H9 (cell line): Measurements from ENCODE around the gene HOXB1. TPM values are rescaled to one million over a fixed set of nuclear protein-coding genes. Genes with fewer than 3 reads are reported as not detected.

Source experiments
- DNase-seq: peaks from one replicate; pipeline ENCODE4 v3.0.0-alpha.2; 2017
- H2AFZ ChIP-seq: one replicate; pipeline ENCODE4 v1.6.1; 2013; ENCODE audit warnings: mild to moderate bottlenecking, low read length, control low read depth, moderate library complexity
- H2AK5ac ChIP-seq: 2 replicates; pipeline ENCODE4 v1.6.1; 2013; ENCODE audit warnings: low read length, control low read depth, mixed read lengths; ENCODE audit not compliant: insufficient read length
- H2BK120ac ChIP-seq: one replicate; pipeline ENCODE4 v1.6.1; 2013; ENCODE audit warnings: low read depth, mild to moderate bottlenecking, low read length, control low read depth, inconsistent platforms; ENCODE audit not compliant: poor library complexity, severe bottlenecking
- H2BK12ac ChIP-seq: 2 replicates; pipeline ENCODE4 v1.6.1; 2013; ENCODE audit warnings: low read length, control low read depth, mixed read lengths, low read depth; ENCODE audit not compliant: insufficient read length
- H2BK15ac ChIP-seq: 2 replicates; pipeline ENCODE4 v1.6.1; 2013; ENCODE audit warnings: low read depth, low read length, control low read depth
- H2BK20ac ChIP-seq: one replicate; pipeline ENCODE4 v1.6.1; 2013; ENCODE audit warnings: low read depth, mild to moderate bottlenecking, low read length, control low read depth, inconsistent platforms; ENCODE audit not compliant: poor library complexity, severe bottlenecking
- H2BK5ac ChIP-seq: 2 replicates; pipeline ENCODE4 v1.6.1; 2013; ENCODE audit warnings: low read length, control low read depth, mixed read lengths; ENCODE audit not compliant: insufficient read length
- H3K14ac ChIP-seq: 2 replicates; pipeline ENCODE4 v1.6.1; 2013; ENCODE audit warnings: low read length, control low read depth; ENCODE audit not compliant: insufficient read depth
- H3K18ac ChIP-seq: 2 replicates; pipeline ENCODE4 v1.6.1; 2013; ENCODE audit warnings: low read depth, mild to moderate bottlenecking, mixed read lengths, low read length, control low read depth; ENCODE audit not compliant: insufficient read length
- H3K23ac ChIP-seq: 2 replicates; pipeline ENCODE4 v1.6.1; 2013; ENCODE audit warnings: low read length, control low read depth, mixed read lengths, low read depth; ENCODE audit not compliant: insufficient read length
- H3K23me2 ChIP-seq: 2 replicates; pipeline ENCODE4 v1.6.1; 2013; ENCODE audit warnings: low read depth, mild to moderate bottlenecking, mixed read lengths, low read length, control low read depth; ENCODE audit not compliant: insufficient read length, poor library complexity, severe bottlenecking
- H3K27ac ChIP-seq: 2 replicates; pipeline ENCODE4 v1.5.1; 2013; ENCODE audit warnings: low read length, control low read depth, mixed read lengths, low read depth; ENCODE audit not compliant: insufficient read length
- H3K27me3 ChIP-seq: 2 replicates; pipeline ENCODE4 v1.6.1; 2013; ENCODE audit warnings: low read length, control low read depth, inconsistent platforms; ENCODE audit not compliant: insufficient read depth
- H3K4ac ChIP-seq: 2 replicates; pipeline ENCODE4 v1.6.1; 2013; ENCODE audit warnings: low read depth, mild to moderate bottlenecking, control low read depth, inconsistent platforms, low read length, moderate library complexity
- H3K4me1 ChIP-seq: 2 replicates; pipeline ENCODE4 v1.6.1; 2013; ENCODE audit warnings: low read length, control low read depth, inconsistent platforms; ENCODE audit not compliant: insufficient read depth
- H3K4me2 ChIP-seq: 2 replicates; pipeline ENCODE4 v1.6.1; 2013; ENCODE audit warnings: low read length, control low read depth, mixed read lengths; ENCODE audit not compliant: insufficient read length, insufficient read depth
- H3K56ac ChIP-seq: 2 replicates; pipeline ENCODE4 v1.6.1; 2013; ENCODE audit warnings: low read depth, mild to moderate bottlenecking, mixed read lengths, low read length, control low read depth; ENCODE audit not compliant: insufficient read length
- H3K79me1 ChIP-seq: 2 replicates; pipeline ENCODE4 v1.6.1; 2013; ENCODE audit warnings: low read depth, mild to moderate bottlenecking, moderate library complexity, low read length, control low read depth, inconsistent platforms; ENCODE audit not compliant: insufficient read depth, poor library complexity, severe bottlenecking
- H3K79me2 ChIP-seq: 2 replicates; pipeline ENCODE4 v1.6.1; 2013; ENCODE audit warnings: low read length, control low read depth, inconsistent platforms; ENCODE audit not compliant: insufficient read depth
- H3K9ac ChIP-seq: 2 replicates; pipeline ENCODE4 v1.6.1; 2013; ENCODE audit warnings: low read length, control low read depth, mixed read lengths; ENCODE audit not compliant: insufficient read length; ENCODE audit errors: extremely low read depth
- H3K9me3 ChIP-seq: one replicate; pipeline ENCODE4 v1.6.1; 2013; ENCODE audit warnings: low read depth, low read length, inconsistent platforms; ENCODE audit not compliant: control insufficient read depth
- H3T11ph ChIP-seq: one replicate; pipeline ENCODE4 v1.6.1; 2013; ENCODE audit warnings: mild to moderate bottlenecking, low read length, control low read depth, inconsistent platforms
- H4K20me1 ChIP-seq: one replicate; pipeline ENCODE4 v1.6.1; 2013; ENCODE audit not compliant: control insufficient read depth, insufficient read length, insufficient read depth
- H4K5ac ChIP-seq: 2 replicates; pipeline ENCODE4 v1.6.1; 2013; ENCODE audit warnings: low read depth, mild to moderate bottlenecking, mixed read lengths, low read length, control low read depth; ENCODE audit not compliant: insufficient read length
- H4K8ac ChIP-seq: replicated peaks from 2 replicates; pipeline ENCODE4 v1.6.1; 2013; ENCODE audit warnings: low read length, control low read depth, mixed read lengths, low read depth; ENCODE audit not compliant: insufficient read length
- H4K91ac ChIP-seq: 2 replicates; pipeline ENCODE4 v1.6.1; 2013; ENCODE audit warnings: low read depth, mild to moderate bottlenecking, moderate library complexity, mixed read lengths, low read length, control low read depth; ENCODE audit not compliant: insufficient read length
- H3K27ac Mint-ChIP-seq, 3 experiments: 2 replicates in 2 of 3; 3 replicates in 1 of 3; pipeline ENCODE4 v1.8.0; 2020 to 2021; ENCODE audit warnings: mixed read lengths in 3 of 3, mild to moderate bottlenecking in 1 of 3, moderate library complexity in 1 of 3
- H3K27me3 Mint-ChIP-seq: 2 replicates; pipeline ENCODE4 v1.8.0; 2021; ENCODE audit warnings: low read depth, mild to moderate bottlenecking, moderate library complexity, mixed read lengths
- H3K36me3 Mint-ChIP-seq, 3 experiments: 2 replicates in 2 of 3; 3 replicates in 1 of 3; pipeline ENCODE4 v1.8.0; 2020 to 2021; ENCODE audit warnings: low read depth in 3 of 3, mixed read lengths in 3 of 3; ENCODE audit not compliant: insufficient read depth in 1 of 3
- H3K4me1 Mint-ChIP-seq, 2 experiments: 2 replicates each; pipeline ENCODE4 v1.8.0; 2020; ENCODE audit warnings: mixed read lengths in 2 of 2
- H3K4me3 Mint-ChIP-seq, 2 experiments: 2 replicates in 1 of 2; 3 replicates in 1 of 2; pipeline ENCODE4 v1.8.0; 2020 to 2021; ENCODE audit warnings: mild to moderate bottlenecking in 2 of 2, mixed read lengths in 2 of 2, moderate library complexity in 1 of 2
- H3K9me3 Mint-ChIP-seq, 2 experiments: 2 replicates in 1 of 2; 3 replicates in 1 of 2; pipeline ENCODE4 v1.8.0; 2020; ENCODE audit warnings: mild to moderate bottlenecking in 2 of 2, mixed read lengths in 2 of 2, moderate library complexity in 1 of 2
- WGBS: extraction: QIAGEN DNeasy Blood & Tissue Kit; methylation state at CpG from one replicate; pipeline ENCODE4 v1.1.7; 2013; ENCODE audit warnings: missing lambda C conversion rate, low lambda C conversion rate, mixed read lengths; ENCODE audit not compliant: insufficient read length; ENCODE audit errors: extremely low coverage; 5-methylcytosine and 5-hydroxymethylcytosine counted together
- total RNA-seq: library from RNA; stranded (reverse); gene quantifications from 2 replicates; pipeline ENCODE4 v1.2.1, GENCODE V29; 2021
- TF ChIP-seq, protein P1 (sequence below): fragments of 200-600 bp; sonication (generic); conservative IDR thresholded peaks from 3 replicates; pipeline ENCODE4 v1.8.0; 2021; ENCODE audit warnings: antibody characterized with exemption, mild to moderate bottlenecking

Gene HOXB1
- total RNA-seq, 1 experiment from 2014 or later, result not detected

DNA sequence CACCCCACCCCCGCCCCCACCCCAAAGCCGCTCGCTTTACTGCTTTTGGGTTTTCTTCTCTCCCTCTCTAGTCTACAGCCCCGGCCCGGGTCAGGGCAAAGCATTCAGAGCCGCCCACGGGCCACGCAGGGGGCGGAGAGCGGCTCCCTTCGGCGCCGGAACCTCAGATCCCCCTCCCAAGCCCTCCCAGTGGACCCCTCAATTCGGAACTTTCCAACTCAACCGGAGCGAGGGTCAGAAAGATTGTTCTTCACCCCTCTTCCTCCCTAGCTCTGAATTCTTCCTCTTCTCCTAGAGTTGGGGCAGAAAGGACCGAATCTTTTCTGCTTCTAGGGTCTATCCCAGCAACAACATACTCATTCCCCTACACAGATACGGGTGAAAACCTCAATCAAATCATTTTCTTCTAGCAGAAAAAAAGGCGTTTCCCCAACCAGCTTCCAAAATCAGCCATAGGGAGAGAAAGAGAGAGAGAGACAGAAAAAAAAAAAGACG, 13.1 kb upstream of the HOXB1 start:
- peaks cover 6% of the 10 kb centered on the region for H3K23me2 ChIP-seq
- H3K14ac ChIP-seq, result no peak overlapping the region
- H3K4ac ChIP-seq, result no peak overlapping the region
- no peaks in the 10 kb centered on the region for H3K79me1 ChIP-seq
- H3K4me2 ChIP-seq, result no peak overlapping the region
- peaks cover 99% of the 10 kb centered on the region for H3K27me3 Mint-ChIP-seq
- no peak overlapping the region for H3K23ac ChIP-seq
- no peak for DNase-seq
- no peak overlapping the region for H4K91ac ChIP-seq
- no peak overlapping the region for H2BK5ac ChIP-seq
- peaks cover 1 to 18% of the 10 kb centered on the region in 2 experiments; a peak in 2 of 5 replicates for H3K9me3 Mint-ChIP-seq
- peaks cover 3% of the 10 kb centered on the region; the same call in 1 of the 2 replicates for H3K4me1 ChIP-seq
- H2AFZ ChIP-seq, result no peak overlapping the region
- no peak overlapping the region for H2BK20ac ChIP-seq
- H3K4me3 Mint-ChIP-seq, result peak overlapping the region in 1 of 2 experiments; percentile 22; a peak in 2 of 5 replicates
- no peaks in the 10 kb centered on the region; a peak in 1 of 7 replicates for H3K36me3 Mint-ChIP-seq
- no peak overlapping the region for H4K5ac ChIP-seq
- H3K79me2 ChIP-seq, result no peaks in the 10 kb centered on the region
- no peak overlapping the region for H3K56ac ChIP-seq
- no peak overlapping the region for H2BK15ac ChIP-seq
- H4K20me1 ChIP-seq, result no peaks in the 10 kb centered on the region
- H3K9ac ChIP-seq, result no peak overlapping the region
- TF ChIP-seq, protein P1, sequence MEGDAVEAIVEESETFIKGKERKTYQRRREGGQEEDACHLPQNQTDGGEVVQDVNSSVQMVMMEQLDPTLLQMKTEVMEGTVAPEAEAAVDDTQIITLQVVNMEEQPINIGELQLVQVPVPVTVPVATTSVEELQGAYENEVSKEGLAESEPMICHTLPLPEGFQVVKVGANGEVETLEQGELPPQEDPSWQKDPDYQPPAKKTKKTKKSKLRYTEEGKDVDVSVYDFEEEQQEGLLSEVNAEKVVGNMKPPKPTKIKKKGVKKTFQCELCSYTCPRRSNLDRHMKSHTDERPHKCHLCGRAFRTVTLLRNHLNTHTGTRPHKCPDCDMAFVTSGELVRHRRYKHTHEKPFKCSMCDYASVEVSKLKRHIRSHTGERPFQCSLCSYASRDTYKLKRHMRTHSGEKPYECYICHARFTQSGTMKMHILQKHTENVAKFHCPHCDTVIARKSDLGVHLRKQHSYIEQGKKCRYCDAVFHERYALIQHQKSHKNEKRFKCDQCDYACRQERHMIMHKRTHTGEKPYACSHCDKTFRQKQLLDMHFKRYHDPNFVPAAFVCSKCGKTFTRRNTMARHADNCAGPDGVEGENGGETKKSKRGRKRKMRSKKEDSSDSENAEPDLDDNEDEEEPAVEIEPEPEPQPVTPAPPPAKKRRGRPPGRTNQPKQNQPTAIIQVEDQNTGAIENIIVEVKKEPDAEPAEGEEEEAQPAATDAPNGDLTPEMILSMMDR, result no peak
- no CpG with 5 or more reads among the region's 20 CpGs for WGBS
- H2AK5ac ChIP-seq, result no peak overlapping the region
- no peak overlapping the region for H2BK12ac ChIP-seq
- no peak overlapping the region; a peak in 1 of 7 replicates for H3K27ac Mint-ChIP-seq
- no peak overlapping the region for H4K8ac ChIP-seq
- no peak overlapping the region for H3K27ac ChIP-seq
- H3K9me3 ChIP-seq, result no peaks in the 10 kb centered on the region
- H3K27me3 ChIP-seq, result peaks cover 88% of the 10 kb centered on the region
- no peak overlapping the region for H3T11ph ChIP-seq
- H3K4me1 Mint-ChIP-seq, result peaks cover 32 to 62% of the 10 kb centered on the region in 2 experiments
- H2BK120ac ChIP-seq, result no peak overlapping the region
- H3K18ac ChIP-seq, result no peak overlapping the region
